ENCODE results near the gene ZNF407. TPM values are rescaled to one million over a fixed set of nuclear protein-coding genes. Genes with fewer than 3 reads are reported as not detected.
A peak's percentile ranks its signal among the peaks of the same experiment; 100 is the strongest.

Gene ZNF407
- total and polyA plus RNA-seq, 2 of the 13 experiments (the other 11 are each of a cell fraction or from before 2014, with no cell fraction given), result 2.3 to 8.7 TPM

DNA sequence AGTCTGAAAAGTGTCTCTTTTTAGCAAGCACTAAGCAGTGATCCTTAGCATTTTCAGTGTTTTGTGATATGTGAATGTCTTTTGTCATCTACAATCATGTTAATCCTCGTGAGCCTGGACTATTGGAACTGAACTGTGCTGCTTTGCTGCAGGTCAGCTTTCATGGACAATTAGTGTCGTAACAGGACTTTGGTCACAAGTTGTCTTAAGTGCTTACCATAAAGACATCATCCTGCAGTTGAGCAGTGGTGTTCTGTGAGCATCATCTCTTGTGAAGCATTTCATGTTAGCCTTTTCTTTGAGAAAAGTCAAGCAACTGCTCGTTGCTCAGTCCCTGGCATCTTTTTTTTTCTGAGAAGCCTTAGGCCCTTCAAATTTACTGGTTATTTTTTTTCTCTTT, 135.9 kb downstream of the ZNF407 start (continued):
- TF ChIP-seq ZSCAN21 (CRISPR knock-in tag; IDR thresholded peaks at IDR 0.05; ENCODE audit: borderline replicate concordance) (no peak), SRSF4 (IDR thresholded peaks at IDR 0.05; ENCODE audit: low read depth, low read length, poor library complexity, severe bottlenecking) (no peak), KAT7 (CRISPR knock-in tag; IDR thresholded peaks at IDR 0.05; ENCODE audit: borderline replicate concordance) (peak; percentile 34; the same call in 1 of the 2 replicates), ZBTB3 (CRISPR knock-in tag; IDR thresholded peaks at IDR 0.05; ENCODE audit: borderline replicate concordance, low read depth) (no peak), PLRG1 (conservative IDR thresholded peaks at IDR 0.05) (no peak), IKZF1 (IDR thresholded peaks at IDR 0.05) (no peak), GATAD2A (CRISPR knock-in tag; IDR thresholded peaks at IDR 0.05) (peak; percentile 48), SAP130 (CRISPR knock-in tag; IDR thresholded peaks at IDR 0.05; ENCODE audit: low read depth) (no peak), PHB2 (IDR thresholded peaks at IDR 0.05; ENCODE audit: partially characterized antibody) (no peak), ZNF761 (CRISPR knock-in tag; conservative IDR thresholded peaks at IDR 0.05) (no peak), ZNF121 (CRISPR knock-in tag; IDR thresholded peaks at IDR 0.05) (no peak), SOX5 (CRISPR knock-in tag; IDR thresholded peaks at IDR 0.05; ENCODE audit: borderline replicate concordance) (peak; percentile 47; the same call in 1 of the 2 replicates), ZNF337 (CRISPR knock-in tag; IDR thresholded peaks at IDR 0.05; ENCODE audit: borderline replicate concordance, low read depth) (no peak), ZFP41 (CRISPR knock-in tag; IDR thresholded peaks at IDR 0.05; ENCODE audit: borderline replicate concordance) (no peak), ZNF614 (CRISPR knock-in tag; IDR thresholded peaks at IDR 0.05; ENCODE audit: borderline replicate concordance) (no peak), ZNF746 (CRISPR knock-in tag; IDR thresholded peaks at IDR 0.05) (no peak), ZNF747 (CRISPR knock-in tag; IDR thresholded peaks at IDR 0.05; ENCODE audit: borderline replicate concordance) (no peak)
- TF ChIP-seq, protein P1, sequence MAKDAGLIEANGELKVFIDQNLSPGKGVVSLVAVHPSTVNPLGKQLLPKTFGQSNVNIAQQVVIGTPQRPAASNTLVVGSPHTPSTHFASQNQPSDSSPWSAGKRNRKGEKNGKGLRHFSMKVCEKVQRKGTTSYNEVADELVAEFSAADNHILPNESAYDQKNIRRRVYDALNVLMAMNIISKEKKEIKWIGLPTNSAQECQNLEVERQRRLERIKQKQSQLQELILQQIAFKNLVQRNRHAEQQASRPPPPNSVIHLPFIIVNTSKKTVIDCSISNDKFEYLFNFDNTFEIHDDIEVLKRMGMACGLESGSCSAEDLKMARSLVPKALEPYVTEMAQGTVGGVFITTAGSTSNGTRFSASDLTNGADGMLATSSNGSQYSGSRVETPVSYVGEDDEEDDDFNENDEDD (CRISPR knock-in tag; IDR thresholded peaks at IDR 0.05; ENCODE audit: borderline replicate concordance), result peak; percentile 12; the same call in 1 of the 2 replicates
- TF ChIP-seq, protein P2, sequence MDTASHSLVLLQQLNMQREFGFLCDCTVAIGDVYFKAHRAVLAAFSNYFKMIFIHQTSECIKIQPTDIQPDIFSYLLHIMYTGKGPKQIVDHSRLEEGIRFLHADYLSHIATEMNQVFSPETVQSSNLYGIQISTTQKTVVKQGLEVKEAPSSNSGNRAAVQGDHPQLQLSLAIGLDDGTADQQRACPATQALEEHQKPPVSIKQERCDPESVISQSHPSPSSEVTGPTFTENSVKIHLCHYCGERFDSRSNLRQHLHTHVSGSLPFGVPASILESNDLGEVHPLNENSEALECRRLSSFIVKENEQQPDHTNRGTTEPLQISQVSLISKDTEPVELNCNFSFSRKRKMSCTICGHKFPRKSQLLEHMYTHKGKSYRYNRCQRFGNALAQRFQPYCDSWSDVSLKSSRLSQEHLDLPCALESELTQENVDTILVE (CRISPR knock-in tag; IDR thresholded peaks at IDR 0.05), result peak; percentile 48; the same call in 1 of the 2 replicates
- TF ChIP-seq, protein P3, sequence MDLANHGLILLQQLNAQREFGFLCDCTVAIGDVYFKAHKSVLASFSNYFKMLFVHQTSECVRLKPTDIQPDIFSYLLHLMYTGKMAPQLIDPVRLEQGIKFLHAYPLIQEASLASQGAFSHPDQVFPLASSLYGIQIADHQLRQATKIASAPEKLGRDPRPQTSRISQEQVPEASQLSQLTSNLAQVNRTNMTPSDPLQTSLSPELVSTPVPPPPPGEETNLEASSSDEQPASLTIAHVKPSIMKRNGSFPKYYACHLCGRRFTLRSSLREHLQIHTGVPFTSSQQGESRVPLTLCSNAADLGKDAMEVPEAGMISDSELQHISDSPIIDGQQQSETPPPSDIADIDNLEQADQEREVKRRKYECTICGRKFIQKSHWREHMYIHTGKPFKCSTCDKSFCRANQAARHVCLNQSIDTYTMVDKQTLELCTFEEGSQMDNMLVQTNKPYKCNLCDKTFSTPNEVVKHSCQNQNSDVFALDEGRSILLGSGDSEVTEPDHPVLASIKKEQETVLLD (CRISPR knock-in tag; IDR thresholded peaks at IDR 0.05; ENCODE audit: low read depth), result no peak
- TF ChIP-seq, protein P4, sequence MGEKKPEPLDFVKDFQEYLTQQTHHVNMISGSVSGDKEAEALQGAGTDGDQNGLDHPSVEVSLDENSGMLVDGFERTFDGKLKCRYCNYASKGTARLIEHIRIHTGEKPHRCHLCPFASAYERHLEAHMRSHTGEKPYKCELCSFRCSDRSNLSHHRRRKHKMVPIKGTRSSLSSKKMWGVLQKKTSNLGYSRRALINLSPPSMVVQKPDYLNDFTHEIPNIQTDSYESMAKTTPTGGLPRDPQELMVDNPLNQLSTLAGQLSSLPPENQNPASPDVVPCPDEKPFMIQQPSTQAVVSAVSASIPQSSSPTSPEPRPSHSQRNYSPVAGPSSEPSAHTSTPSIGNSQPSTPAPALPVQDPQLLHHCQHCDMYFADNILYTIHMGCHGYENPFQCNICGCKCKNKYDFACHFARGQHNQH (CRISPR knock-in tag; IDR thresholded peaks at IDR 0.05), result no peak
- TF ChIP-seq, protein P5, sequence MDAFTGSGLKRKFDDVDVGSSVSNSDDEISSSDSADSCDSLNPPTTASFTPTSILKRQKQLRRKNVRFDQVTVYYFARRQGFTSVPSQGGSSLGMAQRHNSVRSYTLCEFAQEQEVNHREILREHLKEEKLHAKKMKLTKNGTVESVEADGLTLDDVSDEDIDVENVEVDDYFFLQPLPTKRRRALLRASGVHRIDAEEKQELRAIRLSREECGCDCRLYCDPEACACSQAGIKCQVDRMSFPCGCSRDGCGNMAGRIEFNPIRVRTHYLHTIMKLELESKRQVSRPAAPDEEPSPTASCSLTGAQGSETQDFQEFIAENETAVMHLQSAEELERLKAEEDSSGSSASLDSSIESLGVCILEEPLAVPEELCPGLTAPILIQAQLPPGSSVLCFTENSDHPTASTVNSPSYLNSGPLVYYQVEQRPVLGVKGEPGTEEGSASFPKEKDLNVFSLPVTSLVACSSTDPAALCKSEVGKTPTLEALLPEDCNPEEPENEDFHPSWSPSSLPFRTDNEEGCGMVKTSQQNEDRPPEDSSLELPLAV (CRISPR knock-in tag; conservative IDR thresholded peaks at IDR 0.05; ENCODE audit: low read depth), result no peak
- TF ChIP-seq, protein P6, sequence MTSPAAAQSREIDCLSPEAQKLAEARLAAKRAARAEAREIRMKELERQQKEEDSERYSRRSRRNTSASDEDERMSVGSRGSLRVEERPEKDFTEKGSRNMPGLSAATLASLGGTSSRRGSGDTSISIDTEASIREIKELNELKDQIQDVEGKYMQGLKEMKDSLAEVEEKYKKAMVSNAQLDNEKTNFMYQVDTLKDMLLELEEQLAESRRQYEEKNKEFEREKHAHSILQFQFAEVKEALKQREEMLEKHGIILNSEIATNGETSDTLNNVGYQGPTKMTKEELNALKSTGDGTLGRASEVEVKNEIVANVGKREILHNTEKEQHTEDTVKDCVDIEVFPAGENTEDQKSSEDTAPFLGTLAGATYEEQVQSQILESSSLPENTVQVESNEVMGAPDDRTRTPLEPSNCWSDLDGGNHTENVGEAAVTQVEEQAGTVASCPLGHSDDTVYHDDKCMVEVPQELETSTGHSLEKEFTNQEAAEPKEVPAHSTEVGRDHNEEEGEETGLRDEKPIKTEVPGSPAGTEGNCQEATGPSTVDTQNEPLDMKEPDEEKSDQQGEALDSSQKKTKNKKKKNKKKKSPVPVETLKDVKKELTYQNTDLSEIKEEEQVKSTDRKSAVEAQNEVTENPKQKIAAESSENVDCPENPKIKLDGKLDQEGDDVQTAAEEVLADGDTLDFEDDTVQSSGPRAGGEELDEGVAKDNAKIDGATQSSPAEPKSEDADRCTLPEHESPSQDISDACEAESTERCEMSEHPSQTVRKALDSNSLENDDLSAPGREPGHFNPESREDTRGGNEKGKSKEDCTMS (CRISPR knock-in tag; conservative IDR thresholded peaks at IDR 0.05), result no peak
